Stimulated activated CD4-positive, alpha-beta T cell treated with anti-CD3 and anti-CD28 coated beads, Interleukin-12 subunit alpha, Interleukin-12 subunit beta, amount 100 ng/mL, for 48 hours (primary cell): ENCODE measurements around the gene OXTR.

Source experiments
- DNase-seq, 3 donors: peaks; one replicate each; pipeline ENCODE4 v3.0.0-alpha.2; 2020; ENCODE audit warnings: low read depth in 2 of 3, low spot score in 1 of 3

OXTR gene

GRCh38 chr3:8713901-8714759 lies 55.3 kb downstream of the OXTR start:
- no peak for DNase-seq

GRCh38 chr3:8712908-8713255 lies 56.5 kb downstream of the OXTR start:
- DNase-seq, result no peak

- no peak for DNase-seq
Observed at GRCh38 chr3:8712045-8712907, 57.1 kb downstream of the OXTR start.

- DNase-seq, result no peak
Observed at GRCh38 chr3:8709801-8710507, 59.5 kb downstream of the OXTR start.

GRCh38 chr3:8709287-8709686 lies 60.1 kb downstream of the OXTR start:
- DNase-seq, result no peak

- no peak for DNase-seq
Observed at GRCh38 chr3:8705575-8705974, 63.8 kb downstream of the OXTR start.

GRCh38 chr3:8702560-8702959 lies 66.9 kb downstream of the OXTR start:
- DNase-seq, result peak in 1 of 3 donors; percentile 1
